ENCODE results near the gene GPC3.

DNA sequence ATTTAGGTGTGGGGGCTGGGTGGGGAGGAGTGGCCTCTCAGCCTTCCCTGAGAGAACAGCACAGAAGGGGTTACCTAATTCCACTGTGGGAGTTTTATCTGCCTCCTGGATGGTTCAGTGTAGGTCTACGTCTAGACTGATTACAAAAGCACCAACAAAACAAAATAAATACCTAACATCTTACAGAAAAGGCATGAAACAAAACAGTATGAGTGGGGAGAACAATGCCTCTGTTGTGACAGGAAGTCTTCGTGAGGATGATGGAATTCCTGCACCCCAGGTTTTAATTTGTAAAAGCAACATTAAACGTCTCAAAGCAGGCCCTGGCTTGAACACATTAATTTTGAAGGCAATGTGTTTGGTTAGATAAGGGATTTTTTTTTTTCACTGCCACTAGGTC, 458.0 kb downstream of the GPC3 start:
- TF ChIP-seq ZNF585B (tag by site-specific recombination; IDR thresholded peaks at IDR 0.05) (no peak), HOXD13 (CRISPR knock-in tag; IDR thresholded peaks at IDR 0.05; ENCODE audit: borderline replicate concordance) (no peak), TCF7L2 (IDR thresholded peaks at IDR 0.05; ENCODE audit: borderline replicate concordance, low read depth, low read length) (no peak), ZNF518A (tag by site-specific recombination; conservative IDR thresholded peaks at IDR 0.05; ENCODE audit: low read depth) (no peak), KLF17 (tag by site-specific recombination; IDR thresholded peaks at IDR 0.05) (no peak), ZFP3 (tag by site-specific recombination; IDR thresholded peaks at IDR 0.05; ENCODE audit: low read depth) (no peak), HOXA7 (CRISPR knock-in tag; IDR thresholded peaks at IDR 0.05; ENCODE audit: borderline replicate concordance) (no peak), ZNF274 (IDR thresholded peaks at IDR 0.05; ENCODE audit: low read length) (no peak), ZNF274 (tag by site-specific recombination; IDR thresholded peaks at IDR 0.05; ENCODE audit: borderline replicate concordance) (no peak), ZNF777 (tag by site-specific recombination; IDR thresholded peaks at IDR 0.05; ENCODE audit: borderline replicate concordance) (no peak), ZNF26 (tag by site-specific recombination; IDR thresholded peaks at IDR 0.05) (no peak)
- TF ChIP-seq, protein P1, sequence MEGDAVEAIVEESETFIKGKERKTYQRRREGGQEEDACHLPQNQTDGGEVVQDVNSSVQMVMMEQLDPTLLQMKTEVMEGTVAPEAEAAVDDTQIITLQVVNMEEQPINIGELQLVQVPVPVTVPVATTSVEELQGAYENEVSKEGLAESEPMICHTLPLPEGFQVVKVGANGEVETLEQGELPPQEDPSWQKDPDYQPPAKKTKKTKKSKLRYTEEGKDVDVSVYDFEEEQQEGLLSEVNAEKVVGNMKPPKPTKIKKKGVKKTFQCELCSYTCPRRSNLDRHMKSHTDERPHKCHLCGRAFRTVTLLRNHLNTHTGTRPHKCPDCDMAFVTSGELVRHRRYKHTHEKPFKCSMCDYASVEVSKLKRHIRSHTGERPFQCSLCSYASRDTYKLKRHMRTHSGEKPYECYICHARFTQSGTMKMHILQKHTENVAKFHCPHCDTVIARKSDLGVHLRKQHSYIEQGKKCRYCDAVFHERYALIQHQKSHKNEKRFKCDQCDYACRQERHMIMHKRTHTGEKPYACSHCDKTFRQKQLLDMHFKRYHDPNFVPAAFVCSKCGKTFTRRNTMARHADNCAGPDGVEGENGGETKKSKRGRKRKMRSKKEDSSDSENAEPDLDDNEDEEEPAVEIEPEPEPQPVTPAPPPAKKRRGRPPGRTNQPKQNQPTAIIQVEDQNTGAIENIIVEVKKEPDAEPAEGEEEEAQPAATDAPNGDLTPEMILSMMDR (tag by site-specific recombination; IDR thresholded peaks at IDR 0.05): no peak

All from HEK293 (cell line).